B cell (primary cell): ENCODE results near the gene CNNM4. TPM values are rescaled to one million over a fixed set of nuclear protein-coding genes. Genes with fewer than 3 reads are reported as not detected.

ENCODE experiments used
- ATAC-seq: fragments of 200-7000 bp; cut with Tn5 transposase; one replicate; pipeline ENCODE4 v1.10.0; 2021; ENCODE audit warnings: low read depth, mild to moderate bottlenecking, moderate number of reproducible peaks, moderate library complexity
- CTCF ChIA-PET: fragments of 350-600 bp; sonication (Branson Sonifier 250); formaldehyde crosslinking; loops from one replicate; lab custom pipeline; 2021; ENCODE audit warnings: antibody characterized with exemption, inconsistent platforms; lab: Charles Lee
- POLR2A ChIA-PET: fragments of 350-600 bp; sonication (Branson Sonifier 250); formaldehyde crosslinking; loops from one replicate; lab custom pipeline; 2021; ENCODE audit warnings: antibody characterized with exemption; lab: Charles Lee
- DNase-seq: peaks from one replicate; pipeline ENCODE4 v3.0.0; 2013
- H2AFZ ChIP-seq: 2 replicates; pipeline ENCODE4 v1.6.1; 2012; ENCODE audit warnings: mild to moderate bottlenecking, low read depth, low read length; ENCODE audit not compliant: insufficient read depth, poor library complexity, severe bottlenecking
- H3K27ac ChIP-seq, 2 donors: 1 replicate in 1 of 2; 2 replicates in 1 of 2; pipeline ENCODE4 v1.5.1; 2012 to 2013; ENCODE audit warnings: low read length in 2 of 2, mild to moderate bottlenecking in 2 of 2, moderate library complexity in 1 of 2
- H3K27me3 ChIP-seq, 4 experiments: fragments of 200-600 bp in 1 of 4; sonication (generic) in 1 of 4; replicated peaks in 1 of 4; 1 replicate in 2 of 4; 2 replicates in 2 of 4; pipeline versions ENCODE4 v1.6.1 to v1.7.0; 2013 to 2016; ENCODE audit warnings: low read length in 3 of 4, mild to moderate bottlenecking in 2 of 4, mixed read lengths in 1 of 4, moderate library complexity in 1 of 4; ENCODE audit not compliant: insufficient read depth in 4 of 4, control insufficient read depth in 3 of 4; ENCODE audit errors: control extremely low read depth in 1 of 4
- H3K36me3 ChIP-seq, 2 experiments: replicated peaks in 1 of 2; 1 replicate in 1 of 2; 2 replicates in 1 of 2; pipeline versions ENCODE4 v1.6.1 to v1.7.1; 2013; ENCODE audit warnings: low read length in 1 of 2; ENCODE audit not compliant: insufficient read depth in 2 of 2, control insufficient read depth in 1 of 2; ENCODE audit errors: control extremely low read depth in 1 of 2, extremely low read depth in 1 of 2
- H3K4me1 ChIP-seq, 2 donors: fragments of 200-600 bp in 1 of 2; sonication (generic) in 1 of 2; 1 replicate in 1 of 2; 2 replicates in 1 of 2; pipeline versions ENCODE4 v1.5.1 to v1.6.1; 2013 to 2017; ENCODE audit warnings: low read length in 2 of 2; ENCODE audit not compliant: control insufficient read depth in 2 of 2, insufficient read depth in 2 of 2
- H3K4me2 ChIP-seq: replicated peaks from 2 replicates; pipeline ENCODE3; 2012; ENCODE audit warnings: mild to moderate bottlenecking, low read depth, low read length; ENCODE audit not compliant: poor library complexity, severe bottlenecking
- H3K4me3 ChIP-seq, 5 experiments: fragments of 200-600 bp in 1 of 5; sonication (generic) in 1 of 5; 1 replicate in 3 of 5; 2 replicates in 2 of 5; pipeline versions ENCODE4 v1.5.1 to v1.7.0; 2011 to 2016; ENCODE audit warnings: low read length in 4 of 5, mild to moderate bottlenecking in 4 of 5, low read depth in 2 of 5, control low read depth in 1 of 5, moderate library complexity in 1 of 5; ENCODE audit not compliant: insufficient read depth in 1 of 5; ENCODE audit errors: control extremely low read depth in 1 of 5, extremely low read depth in 1 of 5
- H3K79me2 ChIP-seq: fragments of 200-600 bp; sonication (generic); one replicate; pipeline ENCODE4 v1.6.0; 2016; ENCODE audit warnings: low read length; ENCODE audit not compliant: control insufficient read depth, insufficient read depth
- H3K9ac ChIP-seq: fragments of 200-600 bp; sonication (generic); 2 replicates; pipeline ENCODE4 v1.6.1; 2017; ENCODE audit warnings: mild to moderate bottlenecking, low read length, moderate library complexity
- H3K9me3 ChIP-seq, 3 donors: one replicate each; pipeline versions ENCODE4 v1.6.1 to v1.7.1; 2013; ENCODE audit warnings: low read length in 2 of 3; ENCODE audit not compliant: control insufficient read depth in 2 of 3, insufficient read depth in 1 of 3; ENCODE audit errors: control extremely low read depth in 1 of 3
- H4K20me1 ChIP-seq: 2 replicates; pipeline ENCODE4 v1.6.0; 2012; ENCODE audit warnings: mild to moderate bottlenecking, low read length; ENCODE audit not compliant: insufficient read depth, control insufficient read depth, poor library complexity, severe bottlenecking
- H3K27ac Mint-ChIP-seq: one replicate; pipeline ENCODE4 v1.8.0; 2021; ENCODE audit warnings: mixed read lengths
- H3K27me3 Mint-ChIP-seq: one replicate; pipeline ENCODE4 v1.8.0; 2021; ENCODE audit warnings: mixed read lengths
- H3K4me1 Mint-ChIP-seq: one replicate; pipeline ENCODE4 v1.8.0; 2021; ENCODE audit warnings: mixed read lengths
- H3K4me3 Mint-ChIP-seq: one replicate; pipeline ENCODE4 v1.8.0; 2021; ENCODE audit warnings: mixed read lengths
- H3K9me3 Mint-ChIP-seq: one replicate; pipeline ENCODE4 v1.8.0; 2022; ENCODE audit warnings: mixed read lengths; ENCODE audit not compliant: insufficient read depth
- EZH2 ChIP-seq: IDR thresholded peaks from 2 replicates; pipeline ENCODE4 v1.6.1; 2012; ENCODE audit warnings: borderline replicate concordance, low read depth, mild to moderate bottlenecking, moderate library complexity, low read length; ENCODE audit not compliant: insufficient read depth, poor library complexity, severe bottlenecking
- WGBS: methylation state at CpG from one replicate; pipeline ENCODE4 v1.1.5; 2013; ENCODE audit warnings: missing lambda C conversion rate; ENCODE audit not compliant: insufficient coverage; 5-methylcytosine and 5-hydroxymethylcytosine counted together
- intact Hi-C: fragments of 100-400 bp; cut with micrococcal nuclease; formaldehyde crosslinking; loops from one replicate; pipeline ENCODE4 v1.10.0; 2022
- polyA plus RNA-seq: library from polyadenylated mRNA; depleted of rRNA; stranded (reverse); fragments of >200 nt; gene quantifications from 2 replicates; pipeline ENCODE4 v1.2.3, GENCODE V29; 2012
- total RNA-seq, 2 donors: library from RNA; stranded (reverse); fragments of 120-200 nt in 1 of 2; gene quantifications; 1 replicate in 1 of 2; 2 replicates in 1 of 2; pipeline versions ENCODE4 v1.2.3 to v1.2.4, GENCODE V29; 2013 to 2022
- TF ChIP-seq, protein P1 (sequence below): fragments of 200-600 bp; IDR thresholded peaks from one replicate; pipeline ENCODE4 v1.8.0; 2022; ENCODE audit warnings: antibody characterized with exemption, mild to moderate bottlenecking

Gene CNNM4
- total and polyA plus RNA-seq, 2 donors (not counting 1 experiment from before 2014, with no cell fraction given): 15.1 to 24.0 TPM

DNA sequence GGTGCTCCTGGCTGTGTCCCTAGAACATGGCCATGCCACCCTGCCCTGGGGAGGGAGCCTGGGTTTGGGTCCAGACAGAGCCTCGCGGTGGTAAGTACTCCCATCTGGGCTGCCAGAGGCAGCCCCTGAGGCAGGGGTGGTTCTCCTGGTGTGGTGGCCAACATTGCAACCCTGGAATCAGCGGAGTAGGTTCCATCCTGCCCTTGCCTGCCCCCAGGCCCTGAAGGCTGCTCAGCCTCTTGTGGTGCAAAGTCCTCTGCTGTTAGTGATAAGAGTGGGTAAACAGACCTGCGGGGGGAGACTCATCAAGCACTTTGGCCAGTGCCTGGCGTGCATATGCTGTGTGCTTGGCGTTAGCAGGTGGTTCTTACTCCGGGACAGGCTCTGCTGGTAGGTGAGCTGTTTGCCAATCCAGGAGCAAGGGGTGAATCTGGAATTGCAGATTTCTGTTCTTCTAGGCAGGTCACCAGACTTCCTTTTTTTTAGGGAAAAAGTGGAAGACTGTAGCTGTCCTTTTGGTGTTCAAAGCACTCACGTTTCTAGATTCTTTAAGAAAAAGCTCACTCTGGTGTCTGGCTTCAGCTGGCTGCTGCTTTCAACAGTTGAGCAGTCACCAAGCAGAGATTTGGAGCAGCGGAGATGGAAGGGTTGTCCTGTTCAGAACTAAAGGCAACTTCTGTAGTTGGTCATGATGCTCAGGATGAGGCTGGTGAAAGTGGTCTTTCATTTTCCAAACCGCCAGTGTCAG, 58.6 kb downstream of the CNNM4 start:
- Histone ChIP-seq H3K27ac (no peak overlapping the region), H3K4me1 (peaks cover 34 to 37% of the 10 kb centered on the region in 2 donors), H3K9ac (no peak overlapping the region), H4K20me1 (peaks cover 70% of the 10 kb centered on the region), H3K9me3 (no peaks in the 10 kb centered on the region), H3K79me2 (peaks cover 66% of the 10 kb centered on the region), H3K4me3 (no peak overlapping the region), H3K4me2 (peak overlapping the region; percentile 47), H2AFZ (no peak overlapping the region), H3K27me3 (no peaks in the 10 kb centered on the region), H3K36me3 (peaks cover 0 to 29% of the 10 kb centered on the region in 2 experiments)
- Mint-ChIP-seq H3K9me3 (no peaks in the 10 kb centered on the region), H3K4me3 (peak overlapping the region; percentile 84), H3K27me3 (no peaks in the 10 kb centered on the region), H3K27ac (peak overlapping the region; percentile 6), H3K4me1 (peaks cover 61% of the 10 kb centered on the region)
- DNase-seq (no peak), ATAC-seq (no peak)
- intact Hi-C loops: loop anchor here (5.0 kb wide), 2 partner anchors 282 to 482 kb away; partner anchors contain the start of genes ARID5A and NCAPH
- 83% methylated on average over 10 of the region's 10 CpGs for WGBS
- POLR2A ChIA-PET: interaction anchor here (0.6 kb wide), 2 partner anchors 10 to 25 kb away, joined by 4 read pairs; no protein-coding TSS in a partner anchor
- TF ChIP-seq EZH2: no peak
- TF ChIP-seq, protein P1, sequence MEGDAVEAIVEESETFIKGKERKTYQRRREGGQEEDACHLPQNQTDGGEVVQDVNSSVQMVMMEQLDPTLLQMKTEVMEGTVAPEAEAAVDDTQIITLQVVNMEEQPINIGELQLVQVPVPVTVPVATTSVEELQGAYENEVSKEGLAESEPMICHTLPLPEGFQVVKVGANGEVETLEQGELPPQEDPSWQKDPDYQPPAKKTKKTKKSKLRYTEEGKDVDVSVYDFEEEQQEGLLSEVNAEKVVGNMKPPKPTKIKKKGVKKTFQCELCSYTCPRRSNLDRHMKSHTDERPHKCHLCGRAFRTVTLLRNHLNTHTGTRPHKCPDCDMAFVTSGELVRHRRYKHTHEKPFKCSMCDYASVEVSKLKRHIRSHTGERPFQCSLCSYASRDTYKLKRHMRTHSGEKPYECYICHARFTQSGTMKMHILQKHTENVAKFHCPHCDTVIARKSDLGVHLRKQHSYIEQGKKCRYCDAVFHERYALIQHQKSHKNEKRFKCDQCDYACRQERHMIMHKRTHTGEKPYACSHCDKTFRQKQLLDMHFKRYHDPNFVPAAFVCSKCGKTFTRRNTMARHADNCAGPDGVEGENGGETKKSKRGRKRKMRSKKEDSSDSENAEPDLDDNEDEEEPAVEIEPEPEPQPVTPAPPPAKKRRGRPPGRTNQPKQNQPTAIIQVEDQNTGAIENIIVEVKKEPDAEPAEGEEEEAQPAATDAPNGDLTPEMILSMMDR: no peak
- CTCF ChIA-PET: interaction anchor here (0.8 to 1.4 kb wide), 3 partner anchors 17 to 56 kb away, joined by 3 to 4 read pairs (median 3); no protein-coding TSS in a partner anchor
